ENCODE results near the gene UBASH3B. TPM values are rescaled to one million over a fixed set of nuclear protein-coding genes. Genes with fewer than 3 reads are reported as not detected.
"Not testable (repeated sequence)": the region's sequence is repeated elsewhere in the genome, so short reads cannot be mapped to it uniquely, and the experiment has no call there.

UBASH3B gene, protein sequence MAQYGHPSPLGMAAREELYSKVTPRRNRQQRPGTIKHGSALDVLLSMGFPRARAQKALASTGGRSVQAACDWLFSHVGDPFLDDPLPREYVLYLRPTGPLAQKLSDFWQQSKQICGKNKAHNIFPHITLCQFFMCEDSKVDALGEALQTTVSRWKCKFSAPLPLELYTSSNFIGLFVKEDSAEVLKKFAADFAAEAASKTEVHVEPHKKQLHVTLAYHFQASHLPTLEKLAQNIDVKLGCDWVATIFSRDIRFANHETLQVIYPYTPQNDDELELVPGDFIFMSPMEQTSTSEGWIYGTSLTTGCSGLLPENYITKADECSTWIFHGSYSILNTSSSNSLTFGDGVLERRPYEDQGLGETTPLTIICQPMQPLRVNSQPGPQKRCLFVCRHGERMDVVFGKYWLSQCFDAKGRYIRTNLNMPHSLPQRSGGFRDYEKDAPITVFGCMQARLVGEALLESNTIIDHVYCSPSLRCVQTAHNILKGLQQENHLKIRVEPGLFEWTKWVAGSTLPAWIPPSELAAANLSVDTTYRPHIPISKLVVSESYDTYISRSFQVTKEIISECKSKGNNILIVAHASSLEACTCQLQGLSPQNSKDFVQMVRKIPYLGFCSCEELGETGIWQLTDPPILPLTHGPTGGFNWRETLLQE
- total RNA-seq, result 10 to 100 TPM; 28.2 to 30.6 TPM

- peaks cover 27% of the 10 kb centered on the region for H3K4me1 Mint-ChIP-seq
- peak within 1 kb of the TSS; percentile 89 for H3K4me3 Mint-ChIP-seq
- DNase-seq, result peak; percentile 71
- H3K9me3 Mint-ChIP-seq, result no peaks in the 10 kb centered on the region
- H3K27me3 Mint-ChIP-seq, result peaks cover 4% of the 10 kb centered on the region
- H3K36me3 Mint-ChIP-seq, result peaks cover 16% of the 10 kb centered on the region
- peak within 1 kb of the TSS; percentile 90 for H3K27ac Mint-ChIP-seq
Observed at GRCh38 chr11:122655527-122656072, at the start of gene UBASH3B. Gene UBASH3B, plus strand, starts transcription at chr11:122655722. Its CDS starts 328 bp downstream, at chr11:122656050.

- not testable (repeated sequence) for H3K27ac Mint-ChIP-seq, H3K9me3 Mint-ChIP-seq, H3K4me1 Mint-ChIP-seq, H3K4me3 Mint-ChIP-seq, DNase-seq, H3K27me3 Mint-ChIP-seq, H3K36me3 Mint-ChIP-seq
Observed at GRCh38 chr11:122607162-122607561, 48.4 kb upstream of the UBASH3B start.

GRCh38 chr11:122612123-122612824 is 43.2 kb upstream of the UBASH3B start:
- Mint-ChIP-seq H3K9me3 (no peaks in the 10 kb centered on the region), H3K27me3 (no peaks in the 10 kb centered on the region), H3K36me3 (no peaks in the 10 kb centered on the region)

DNA sequence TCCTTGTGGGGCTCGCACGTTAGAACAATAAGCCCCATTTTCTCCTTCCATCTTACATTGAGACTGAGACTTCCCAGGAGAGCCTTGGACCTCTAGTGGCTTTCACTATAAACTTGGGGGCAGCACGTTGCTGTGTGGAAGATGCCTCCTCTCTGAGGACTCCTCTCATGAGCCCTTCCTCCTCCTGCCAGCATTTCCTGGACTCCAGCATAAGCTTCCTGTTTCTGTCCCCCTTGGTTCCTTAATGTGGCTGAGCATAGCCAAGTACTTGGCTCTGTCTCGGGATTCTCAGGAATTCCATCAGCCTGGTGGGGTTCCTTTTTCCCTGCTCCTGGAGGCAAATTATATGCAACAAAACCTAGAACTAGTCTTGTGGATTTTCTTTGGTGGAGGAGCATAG is 38.8 kb upstream of the UBASH3B start:
- H3K27me3 Mint-ChIP-seq, result no peaks in the 10 kb centered on the region
- H3K4me3 Mint-ChIP-seq, result no peak overlapping the region
- peaks cover 4% of the 10 kb centered on the region for H3K9me3 Mint-ChIP-seq
- H3K4me1 Mint-ChIP-seq, result peaks cover 6% of the 10 kb centered on the region
- DNase-seq, result no peak
- no peaks in the 10 kb centered on the region for H3K36me3 Mint-ChIP-seq
- no peak overlapping the region for H3K27ac Mint-ChIP-seq

More at GRCh38 chr11:122612123-122612824, 43.2 kb upstream of the UBASH3B start:
- Mint-ChIP-seq H3K4me1 (peaks cover 3% of the 10 kb centered on the region), H3K4me3 (no peak overlapping the region), H3K27ac (no peak overlapping the region)
- no peak for DNase-seq

- H3K9me3 Mint-ChIP-seq, result peaks cover 4% of the 10 kb centered on the region
- H3K27me3 Mint-ChIP-seq, result no peaks in the 10 kb centered on the region
- no peak for DNase-seq
- H3K27ac Mint-ChIP-seq, result no peak overlapping the region
- H3K4me3 Mint-ChIP-seq, result no peak overlapping the region
- H3K36me3 Mint-ChIP-seq, result no peaks in the 10 kb centered on the region
- H3K4me1 Mint-ChIP-seq, result peaks cover 6% of the 10 kb centered on the region
Observed at GRCh38 chr11:122617297-122617696, 38.2 kb upstream of the UBASH3B start.

DNA sequence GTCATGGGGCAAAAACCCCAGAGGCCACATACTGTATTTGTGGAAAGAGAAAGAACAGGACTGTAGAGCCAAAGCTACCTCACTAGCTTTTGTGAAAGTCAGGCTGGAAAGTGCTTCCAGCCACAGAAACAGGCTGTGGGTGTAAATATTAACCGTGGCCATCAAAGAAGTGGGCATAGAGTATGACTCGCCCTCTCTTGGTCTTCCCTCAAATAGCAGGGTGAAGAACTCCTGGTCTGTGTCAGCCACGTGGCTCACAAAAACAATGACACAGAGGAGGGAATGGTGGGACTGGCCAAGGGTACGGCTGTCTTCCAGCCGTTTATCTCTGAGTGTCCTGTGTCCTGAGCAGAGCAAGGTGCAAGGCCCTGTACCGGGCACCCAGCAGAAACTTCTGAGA is 37.6 kb upstream of the UBASH3B start:
- H3K36me3 Mint-ChIP-seq, result no peaks in the 10 kb centered on the region
- H3K9me3 Mint-ChIP-seq, result peaks cover 4% of the 10 kb centered on the region
- H3K27me3 Mint-ChIP-seq, result no peaks in the 10 kb centered on the region

GRCh38 chr11:122618927-122619326 is 36.6 kb upstream of the UBASH3B start:
- Mint-ChIP-seq H3K27me3 (no peaks in the 10 kb centered on the region), H3K9me3 (peaks cover 4% of the 10 kb centered on the region), H3K36me3 (no peaks in the 10 kb centered on the region), H3K4me3 (no peak overlapping the region), H3K4me1 (peaks cover 6% of the 10 kb centered on the region), H3K27ac (no peak overlapping the region)
- DNase-seq, result no peak

More for the DNA sequence above, 37.6 kb upstream of the UBASH3B start:
- H3K4me1 Mint-ChIP-seq, result peaks cover 6% of the 10 kb centered on the region
- H3K4me3 Mint-ChIP-seq, result no peak overlapping the region
- no peak overlapping the region for H3K27ac Mint-ChIP-seq
- DNase-seq, result no peak

DNA sequence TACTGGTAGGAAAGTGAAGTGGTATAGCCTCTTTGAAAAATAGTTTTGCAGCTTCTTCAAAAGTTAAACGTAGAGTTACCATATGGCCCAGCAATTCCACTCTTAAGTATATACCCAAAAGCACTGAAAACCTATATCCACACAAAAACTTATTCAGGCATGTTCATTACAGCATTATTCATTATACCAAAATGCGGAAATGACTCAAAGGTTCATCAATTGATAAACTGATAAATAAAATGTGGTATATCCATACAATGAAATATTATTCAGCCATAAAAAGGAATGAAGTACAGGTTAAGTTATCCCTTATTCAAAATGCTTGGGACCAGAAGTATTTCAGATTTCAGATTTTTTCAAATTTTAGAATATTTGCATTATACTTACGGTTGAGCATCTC is 35.8 kb upstream of the UBASH3B start:
- DNase-seq, result no peak
- no peak overlapping the region for H3K27ac Mint-ChIP-seq
- no peaks in the 10 kb centered on the region for H3K27me3 Mint-ChIP-seq
- H3K4me1 Mint-ChIP-seq, result peaks cover 6% of the 10 kb centered on the region
- H3K36me3 Mint-ChIP-seq, result no peaks in the 10 kb centered on the region
- no peak overlapping the region for H3K4me3 Mint-ChIP-seq
- H3K9me3 Mint-ChIP-seq, result peaks cover 4% of the 10 kb centered on the region

- not testable (repeated sequence) for H3K27me3 Mint-ChIP-seq, DNase-seq, H3K27ac Mint-ChIP-seq, H3K36me3 Mint-ChIP-seq, H3K9me3 Mint-ChIP-seq, H3K4me3 Mint-ChIP-seq, H3K4me1 Mint-ChIP-seq
Observed at GRCh38 chr11:122625501-122625900, 30.0 kb upstream of the UBASH3B start.

DNA sequence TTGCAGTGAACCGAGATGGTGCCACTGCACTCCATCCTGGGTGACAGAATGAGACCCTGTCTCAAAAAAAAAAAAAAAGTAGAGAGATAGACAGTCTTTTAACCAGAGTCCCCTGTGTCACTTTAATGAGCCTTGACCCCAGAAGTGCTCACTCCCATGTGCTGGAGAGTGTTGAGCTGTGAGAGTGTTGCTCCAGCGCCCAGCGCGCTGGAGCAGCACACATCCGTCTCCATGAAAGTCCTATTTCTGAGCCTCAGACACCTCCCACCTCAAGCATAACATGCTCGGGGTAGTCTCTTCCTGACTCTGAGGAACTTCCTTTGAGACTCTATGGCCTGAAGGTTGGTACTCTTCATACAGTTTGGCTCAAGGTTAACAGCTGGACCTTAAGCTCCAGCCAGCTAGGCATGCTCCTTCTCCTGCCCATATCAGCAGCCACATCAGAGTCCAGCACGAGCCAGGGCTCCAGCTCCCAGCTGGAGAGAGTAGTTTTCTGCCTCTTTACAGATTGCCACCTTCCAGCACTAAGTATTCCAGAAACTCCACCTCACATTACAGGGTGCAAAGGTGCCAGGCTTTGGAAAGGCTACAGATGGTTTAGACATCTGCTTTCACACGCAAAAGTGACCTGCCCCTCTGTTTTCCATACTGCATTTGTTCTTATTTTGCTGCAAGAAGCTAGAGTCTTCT is 29.4 kb upstream of the UBASH3B start:
- H3K4me1 Mint-ChIP-seq, result peaks cover 3% of the 10 kb centered on the region
- no peaks in the 10 kb centered on the region for H3K36me3 Mint-ChIP-seq
- no peaks in the 10 kb centered on the region for H3K27me3 Mint-ChIP-seq
- no peak for DNase-seq
- no peaks in the 10 kb centered on the region for H3K9me3 Mint-ChIP-seq
- H3K27ac Mint-ChIP-seq, result no peak overlapping the region
- H3K4me3 Mint-ChIP-seq, result no peak overlapping the region

- no peak for DNase-seq
- Mint-ChIP-seq H3K4me1 (peaks cover 8% of the 10 kb centered on the region), H3K27me3 (no peaks in the 10 kb centered on the region), H3K9me3 (no peaks in the 10 kb centered on the region), H3K36me3 (no peaks in the 10 kb centered on the region), H3K27ac (no peak overlapping the region), H3K4me3 (no peak overlapping the region)
Observed at GRCh38 chr11:122627745-122628144, 27.8 kb upstream of the UBASH3B start.

- peak; percentile 68 for DNase-seq
- no peaks in the 10 kb centered on the region for H3K9me3 Mint-ChIP-seq
- no peaks in the 10 kb centered on the region for H3K27me3 Mint-ChIP-seq
- H3K4me3 Mint-ChIP-seq, result no peak overlapping the region
- H3K27ac Mint-ChIP-seq, result no peak overlapping the region
- H3K4me1 Mint-ChIP-seq, result peaks cover 8% of the 10 kb centered on the region
- no peaks in the 10 kb centered on the region for H3K36me3 Mint-ChIP-seq
Observed at GRCh38 chr11:122628810-122629555, 26.5 kb upstream of the UBASH3B start.

DNA sequence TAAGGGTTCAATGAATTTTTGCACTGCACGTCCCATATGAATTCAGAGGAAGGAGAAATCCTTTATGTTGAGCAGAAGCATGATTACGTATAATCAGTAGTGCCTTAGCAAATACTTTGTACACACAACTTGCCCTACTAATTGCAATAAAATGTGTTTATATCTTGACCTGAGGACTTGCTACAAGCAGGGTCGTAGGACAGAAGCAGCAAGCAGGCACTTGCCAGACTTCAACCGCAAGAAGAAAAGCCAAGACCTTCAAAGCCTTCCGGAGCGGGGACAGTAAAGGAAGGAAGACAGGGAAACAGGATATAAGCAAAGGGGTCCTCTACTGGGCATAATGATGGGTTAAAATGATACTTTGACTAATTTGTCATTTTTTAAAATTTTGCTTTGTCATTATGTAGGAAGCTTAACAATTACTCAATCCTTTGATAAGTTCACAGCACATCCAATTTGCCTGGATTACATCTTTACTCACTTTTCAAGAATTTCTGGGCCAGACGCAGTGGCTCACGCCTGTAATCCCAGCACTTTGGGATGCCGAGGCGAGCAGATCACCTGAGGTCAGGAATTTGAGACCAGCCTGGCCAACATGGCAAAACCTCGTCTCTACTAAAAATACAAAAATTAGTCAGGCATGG is 23.2 kb upstream of the UBASH3B start:
- H3K27ac Mint-ChIP-seq, result peak overlapping the region; percentile 34
- peaks cover 9% of the 10 kb centered on the region for H3K4me1 Mint-ChIP-seq
- DNase-seq, result no peak
- H3K4me3 Mint-ChIP-seq, result no peak overlapping the region
- H3K9me3 Mint-ChIP-seq, result no peaks in the 10 kb centered on the region
- H3K36me3 Mint-ChIP-seq, result no peaks in the 10 kb centered on the region
- no peaks in the 10 kb centered on the region for H3K27me3 Mint-ChIP-seq
